GM21515 (cell line): ENCODE results near the gene RAB7A.

Experiments used
- ATAC-seq: cut with Tn5 transposase; IDR thresholded peaks from one replicate; pipeline ENCODE4 v1.9.1; 2021; ENCODE audit not compliant: unreplicated experiment

The RAB7A gene

DNA sequence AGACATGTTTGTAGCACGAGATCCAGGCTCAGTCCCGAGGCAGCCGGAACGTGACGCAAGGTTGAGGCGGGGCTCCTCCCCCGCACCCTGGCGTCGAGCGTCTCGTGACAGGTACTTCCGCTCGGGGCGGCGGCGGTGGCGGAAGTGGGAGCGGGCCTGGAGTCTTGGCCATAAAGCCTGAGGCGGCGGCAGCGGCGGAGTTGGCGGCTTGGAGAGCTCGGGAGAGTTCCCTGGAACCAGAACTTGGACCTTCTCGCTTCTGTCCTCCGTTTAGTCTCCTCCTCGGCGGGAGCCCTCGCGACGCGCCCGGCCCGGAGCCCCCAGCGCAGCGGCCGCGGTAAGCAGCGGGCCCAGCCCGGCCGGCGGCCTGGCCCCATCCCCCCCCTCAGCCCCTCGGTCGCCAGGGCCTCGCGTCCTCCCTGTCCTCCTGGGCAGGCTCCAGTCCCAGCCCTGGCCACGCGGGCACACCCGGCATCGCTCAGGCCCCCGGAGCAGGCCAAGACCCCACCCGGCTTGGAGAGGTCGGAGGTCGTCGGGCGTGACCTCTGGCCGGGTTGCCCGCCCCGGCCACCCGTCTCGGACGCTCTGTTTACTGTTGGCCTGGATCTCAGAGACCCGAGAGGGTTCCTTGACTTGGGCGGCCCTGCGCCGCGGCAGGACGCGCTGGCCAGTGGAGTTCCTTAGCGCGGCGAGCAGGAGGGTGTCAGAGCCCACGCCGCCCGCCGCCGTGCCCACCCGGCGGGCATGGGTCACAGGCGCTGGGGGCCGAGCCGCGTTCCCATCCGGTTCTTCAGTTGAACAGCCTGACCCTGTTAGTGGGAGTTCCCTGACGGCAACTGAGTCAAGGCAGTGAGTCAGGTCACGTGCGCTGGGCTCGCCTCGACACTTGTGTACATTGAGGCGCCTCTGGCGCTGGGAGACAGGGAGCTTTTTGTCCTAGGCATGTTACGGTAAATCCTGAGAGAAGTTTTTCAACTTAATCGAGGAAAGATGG lies at the start of gene RAB7A:
Gene RAB7A (plus strand): TSS at position 161 of the 994 bp plus-strand sequence. CDS start 69,185 bp downstream, outside the sequence.
- ATAC-seq: peak; percentile 90

DNA sequence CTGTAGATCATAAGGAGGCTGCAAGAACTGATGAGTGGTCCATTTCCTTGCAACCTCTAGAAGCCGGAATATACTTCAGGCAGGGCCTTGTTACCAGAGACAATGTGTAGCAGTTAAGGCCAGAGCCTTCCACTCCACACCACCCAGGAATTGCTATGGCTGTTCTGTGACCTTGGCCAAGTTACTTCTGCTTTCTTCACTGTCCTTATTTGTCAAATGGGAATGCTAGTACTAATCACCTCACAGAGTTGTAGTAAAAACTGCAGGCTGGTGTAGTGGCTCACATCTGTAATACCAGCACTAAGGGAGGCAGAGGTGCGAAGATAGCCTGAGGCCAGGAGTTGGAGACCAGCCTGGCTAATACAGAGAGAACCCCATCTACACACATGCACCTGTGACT lies 46.6 kb upstream of the RAB7A start:
- ATAC-seq: no peak

DNA sequence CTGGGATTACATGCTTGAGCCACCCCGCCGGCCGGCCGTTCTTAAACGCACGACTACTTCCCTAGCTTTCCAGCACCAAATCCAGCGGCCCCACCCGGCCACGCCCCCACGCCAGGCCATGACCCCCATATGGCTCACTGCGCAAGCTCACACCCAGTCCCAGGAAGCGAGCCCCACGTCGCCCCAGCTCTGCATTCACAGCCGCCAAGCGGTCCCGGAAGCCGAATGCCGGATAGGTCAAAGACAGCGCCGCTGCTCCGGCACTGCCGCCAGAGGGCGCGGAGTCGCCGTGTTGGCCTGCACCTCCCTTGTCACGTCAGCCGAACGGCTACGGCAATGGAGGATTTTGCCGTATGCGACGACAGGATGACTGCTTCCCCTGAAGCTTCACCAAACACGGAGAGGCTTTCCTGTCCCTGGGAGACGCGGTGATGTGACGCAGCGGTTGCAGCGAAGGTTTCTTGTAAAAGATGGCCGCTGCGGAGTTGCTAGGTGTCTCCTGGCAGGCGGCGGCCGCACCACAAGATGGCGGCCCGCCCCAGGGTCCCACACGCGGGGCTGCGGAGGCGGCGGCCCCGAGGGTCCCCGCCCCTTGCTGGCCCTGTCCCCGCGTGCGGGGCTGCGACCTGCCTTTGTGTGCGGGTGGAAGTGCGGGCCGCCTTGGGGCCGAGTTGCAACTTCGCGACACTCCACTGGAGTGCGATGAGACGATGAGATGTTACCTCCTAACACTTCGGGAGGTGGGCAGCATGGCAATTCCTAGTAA lies 45.2 kb upstream of the RAB7A start:
- ATAC-seq: peak; percentile 96

DNA sequence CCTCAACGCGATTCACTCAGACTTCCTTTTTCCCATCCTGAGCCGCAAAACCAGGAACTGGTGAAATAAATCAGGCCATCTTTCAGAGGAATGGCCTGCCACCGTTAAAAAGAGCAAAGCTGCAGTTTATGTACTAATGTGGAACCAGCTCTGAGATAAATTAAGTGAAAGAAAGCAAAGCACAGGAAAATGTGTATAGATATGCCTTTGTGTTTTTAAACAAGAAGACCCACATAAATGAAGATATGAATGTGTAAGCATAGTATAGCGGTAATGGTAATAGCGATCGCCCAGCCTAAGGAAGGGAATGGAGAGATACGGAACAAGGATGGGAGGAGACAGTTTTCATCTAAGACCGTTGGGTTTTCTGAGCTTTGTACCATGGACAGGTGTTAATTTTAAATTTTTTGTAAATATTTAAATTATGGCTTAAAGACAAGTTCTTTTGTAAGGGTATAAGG lies 44.6 kb upstream of the RAB7A start:
- no peak for ATAC-seq

DNA sequence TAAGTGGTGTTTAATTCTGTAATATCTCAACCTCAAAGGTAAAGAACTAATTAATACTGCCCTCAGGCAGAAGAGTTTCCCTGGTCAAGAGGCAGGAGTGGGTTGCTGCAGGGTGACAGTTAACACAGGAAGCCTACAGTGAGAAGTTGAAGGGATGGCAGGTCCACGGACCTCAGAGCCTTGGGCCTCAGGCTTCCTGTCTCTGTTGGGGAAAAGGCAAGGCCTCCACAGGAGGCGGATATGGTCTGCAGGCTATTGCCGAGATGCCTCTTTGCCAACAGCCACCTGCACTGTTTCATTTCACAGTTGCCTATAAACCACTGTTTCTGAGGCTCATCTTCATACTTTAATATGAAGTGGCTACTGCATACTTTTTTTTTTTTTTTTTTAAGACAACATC lies 42.0 kb upstream of the RAB7A start:
- ATAC-seq: no peak

DNA sequence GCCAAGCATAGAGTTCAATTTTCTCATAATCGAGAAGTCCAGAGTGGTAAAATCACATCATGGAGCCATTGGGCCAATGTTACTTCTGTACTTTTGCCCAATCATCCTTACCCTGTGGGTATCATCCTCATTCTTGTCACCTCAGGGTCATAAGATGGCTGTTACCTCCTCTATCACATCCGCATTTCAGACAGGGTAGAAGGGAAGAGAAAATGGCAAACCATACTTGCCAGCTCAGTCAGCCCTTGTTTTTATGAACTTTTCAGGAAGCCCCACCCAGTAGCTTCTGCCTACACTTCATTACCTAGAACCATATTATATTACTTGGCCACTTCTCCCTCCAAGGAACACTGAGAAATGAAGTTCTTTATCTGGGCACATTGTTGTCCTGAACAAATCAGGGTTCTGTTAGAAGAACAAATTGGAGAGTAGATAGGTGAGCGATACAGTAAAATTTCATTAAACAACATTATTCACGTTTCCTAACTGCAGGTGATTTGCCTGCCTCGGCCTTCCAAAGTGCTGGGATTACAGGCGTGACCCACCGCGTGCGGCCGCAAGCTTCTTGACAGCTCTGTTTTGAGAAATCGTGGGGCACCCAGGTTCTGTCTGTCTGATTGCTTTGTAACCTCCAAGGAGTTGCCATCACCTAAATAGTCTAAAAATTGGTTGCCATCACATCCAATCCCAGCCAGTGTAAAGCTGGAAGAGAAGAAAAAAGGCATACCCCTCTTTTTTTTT lies 40.8 kb upstream of the RAB7A start:
- ATAC-seq: no peak

DNA sequence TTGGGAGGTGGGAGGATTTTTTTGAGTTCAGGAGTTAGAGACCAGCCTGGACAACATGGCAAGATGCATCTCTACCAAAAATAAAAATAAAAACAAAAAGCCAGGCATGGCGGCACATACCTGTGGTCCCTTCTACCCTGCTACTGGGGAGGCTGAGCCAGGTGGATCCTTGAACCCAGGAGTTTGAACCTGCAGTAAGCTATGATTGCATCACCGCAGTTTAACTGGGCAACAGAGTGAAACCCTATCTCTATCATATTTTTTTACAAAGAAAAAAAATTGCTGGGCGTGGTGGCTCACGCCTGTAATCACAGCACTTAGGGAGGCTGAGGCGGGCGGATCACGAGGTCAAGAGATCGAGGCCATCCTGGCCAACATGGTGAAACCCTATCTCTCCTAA lies 39.5 kb upstream of the RAB7A start:
- no peak for ATAC-seq

DNA sequence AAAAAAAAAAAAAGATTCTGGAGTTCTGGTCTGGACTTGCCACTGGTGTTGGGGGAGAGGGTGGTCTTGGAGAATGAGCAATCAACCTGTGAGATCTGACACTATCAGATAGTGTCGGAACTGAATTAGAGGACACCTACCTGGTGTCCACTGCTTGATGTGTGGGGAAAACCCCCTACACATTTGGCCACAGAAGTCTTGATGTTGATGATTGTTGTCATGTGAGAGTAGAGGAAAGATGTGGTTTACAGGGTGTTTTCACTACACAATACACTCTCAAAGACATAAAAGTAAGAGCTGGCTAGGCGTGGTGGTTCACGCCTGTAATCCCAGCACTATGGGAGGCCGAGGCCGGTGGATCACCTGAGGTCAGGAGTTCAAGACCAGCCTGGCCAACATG lies 36.9 kb upstream of the RAB7A start:
- ATAC-seq: no peak

DNA sequence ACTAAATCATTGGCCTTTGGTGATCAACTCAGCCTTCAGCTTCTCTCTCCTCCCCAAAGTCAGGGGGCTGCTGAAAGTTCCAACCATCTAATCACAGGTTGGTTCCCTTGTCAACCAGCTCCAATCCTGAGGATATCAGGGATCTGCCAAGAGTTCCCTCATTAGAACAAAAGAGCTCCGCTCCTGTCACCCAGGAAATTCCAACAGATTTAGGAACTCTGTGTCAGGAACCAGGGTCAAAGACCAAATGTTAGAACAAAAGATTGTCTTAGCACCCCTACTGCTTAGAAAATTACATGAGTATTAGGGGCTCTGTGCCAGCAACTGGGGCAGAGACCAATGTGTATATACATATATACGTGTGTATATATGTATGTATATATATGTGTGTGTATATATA lies 32.3 kb upstream of the RAB7A start:
- ATAC-seq: no peak

DNA sequence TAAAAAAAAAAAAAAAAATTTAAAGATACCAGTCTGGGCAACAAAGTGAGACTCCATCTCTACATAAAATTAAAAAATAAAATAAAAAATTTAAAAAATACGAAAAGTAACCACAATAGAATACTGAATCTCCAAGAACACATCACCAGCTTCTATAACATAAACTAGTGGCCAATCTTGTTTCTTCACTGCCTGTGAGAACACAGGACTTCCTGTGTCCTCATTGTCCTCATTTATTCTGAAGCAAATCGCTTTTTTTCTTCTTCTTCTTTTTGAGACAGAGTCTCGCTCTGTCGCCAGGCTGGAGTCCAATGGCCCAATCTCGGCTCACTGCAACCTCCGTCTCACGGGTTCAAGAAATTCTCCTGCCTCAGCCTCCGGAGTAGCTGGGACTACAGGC lies 28.6 kb upstream of the RAB7A start:
- ATAC-seq: no peak

DNA sequence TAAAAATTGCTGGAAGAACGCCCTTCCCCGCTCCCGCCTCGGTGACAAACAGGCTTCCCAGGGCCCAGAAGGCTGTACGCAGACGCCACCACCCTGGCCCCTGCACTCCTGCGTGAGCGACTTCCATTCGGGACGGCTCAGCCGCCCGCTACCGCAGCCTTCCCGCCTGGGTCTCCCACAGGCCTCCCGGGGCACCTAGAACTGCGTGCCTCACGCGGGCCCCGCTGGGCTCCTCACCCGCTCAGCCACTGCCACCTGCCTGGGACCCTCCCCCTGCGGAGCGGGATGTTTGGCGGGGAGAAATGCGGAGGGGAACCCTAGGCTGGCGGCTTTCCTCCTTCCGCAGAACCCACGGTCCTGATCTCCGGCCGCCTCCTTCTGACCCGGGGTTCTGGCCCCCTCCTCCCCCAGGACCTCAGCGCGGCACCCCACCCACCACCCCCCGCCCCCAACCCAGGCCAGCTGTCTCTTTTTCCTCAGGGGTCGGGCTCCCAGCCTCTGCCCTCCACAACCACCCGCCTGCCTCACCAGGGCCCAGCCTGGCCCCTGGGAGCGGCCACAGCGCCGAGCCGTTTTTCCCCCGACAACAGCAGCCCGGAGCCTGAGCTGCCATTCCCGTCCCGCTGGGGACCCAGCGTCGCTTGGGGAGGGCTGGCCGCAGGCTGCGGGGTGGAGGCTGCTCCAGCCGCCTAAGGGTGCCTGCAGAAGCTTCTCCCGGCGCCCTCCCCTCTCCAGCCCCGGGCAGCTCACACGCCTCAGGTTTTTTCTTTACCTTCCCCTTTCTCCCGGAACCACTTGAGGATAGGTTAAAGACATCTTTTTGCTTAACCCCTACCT lies 27.6 kb upstream of the RAB7A start:
- ATAC-seq: no peak

DNA sequence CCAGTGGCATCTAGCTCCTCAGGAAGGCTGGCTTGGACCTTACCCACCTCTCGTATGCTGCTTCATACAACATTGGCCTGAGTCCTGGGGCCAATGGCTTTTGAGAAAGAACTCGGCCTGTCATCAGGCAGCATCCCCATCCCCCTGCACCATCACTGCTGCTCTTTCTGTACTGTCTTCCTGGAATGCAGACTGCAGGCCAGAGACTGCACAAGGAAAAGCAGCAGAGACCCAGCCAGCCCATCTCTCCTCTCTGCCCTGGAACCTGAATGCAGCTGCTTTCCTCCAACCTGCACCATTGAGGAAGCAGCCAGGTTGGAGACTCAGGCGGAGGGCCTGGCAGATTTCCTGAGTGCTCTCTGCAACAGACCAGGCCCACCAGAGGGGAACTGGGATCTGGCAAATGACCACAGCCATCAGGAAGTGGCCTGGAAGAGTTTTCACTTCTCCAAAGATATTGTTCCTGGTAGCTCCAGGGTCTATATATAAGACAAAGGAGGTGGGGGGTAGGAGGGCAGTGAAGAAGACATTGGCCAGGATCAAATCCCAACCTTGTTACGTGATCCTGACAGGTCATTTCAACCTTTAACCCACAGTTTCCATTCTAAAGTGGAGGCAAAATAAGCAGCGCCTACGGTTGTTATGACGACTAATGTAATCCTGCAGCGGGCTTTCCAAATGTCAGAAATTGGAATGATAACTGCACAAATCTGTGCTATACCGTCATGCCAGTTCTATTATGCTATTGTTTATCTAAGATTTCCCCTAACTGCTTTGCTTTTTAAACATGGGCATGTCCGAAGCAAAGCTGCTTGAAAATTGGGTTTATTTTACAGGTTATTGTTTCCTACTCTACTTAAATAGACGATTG lies 24.4 kb upstream of the RAB7A start:
- ATAC-seq: no peak

DNA sequence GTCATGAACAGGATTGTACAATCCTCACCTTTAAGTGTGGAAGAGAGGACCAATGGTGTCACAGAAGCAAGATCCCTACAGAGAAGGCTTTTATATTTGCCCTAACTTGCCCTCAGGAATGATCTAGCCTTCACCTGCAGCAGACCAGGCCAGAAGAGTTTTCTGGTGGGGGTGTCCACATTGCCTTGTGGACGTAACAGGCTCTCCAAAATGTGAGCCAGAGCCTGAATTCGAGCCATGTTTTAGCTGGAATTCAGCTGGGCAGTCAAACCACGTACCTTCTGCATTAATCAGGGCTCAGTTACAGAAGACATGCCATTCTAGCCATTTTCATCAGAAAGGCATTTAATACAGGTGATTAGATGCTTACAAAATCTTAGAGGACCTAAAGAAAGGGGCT lies 23.6 kb upstream of the RAB7A start:
- ATAC-seq: no peak

DNA sequence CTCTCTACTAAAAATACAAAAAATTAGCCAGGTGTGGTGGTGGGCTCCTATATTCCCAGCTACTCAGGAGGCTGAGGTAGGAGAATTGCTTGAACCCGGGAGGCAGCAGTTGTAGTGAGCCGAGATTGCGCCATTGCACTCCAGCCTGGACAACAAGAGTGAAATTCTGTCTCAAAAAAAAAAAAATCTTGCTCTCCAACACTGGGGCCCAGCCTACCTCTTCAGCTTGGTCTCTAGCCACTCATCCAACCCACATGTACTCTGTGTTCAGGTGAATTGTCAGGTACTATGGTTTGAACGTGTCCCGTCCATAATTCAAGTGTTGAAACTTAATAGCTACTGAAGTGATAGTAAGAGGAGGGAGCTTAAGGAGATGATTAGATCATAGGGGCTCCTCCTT lies 22.4 kb upstream of the RAB7A start:
- no peak for ATAC-seq

DNA sequence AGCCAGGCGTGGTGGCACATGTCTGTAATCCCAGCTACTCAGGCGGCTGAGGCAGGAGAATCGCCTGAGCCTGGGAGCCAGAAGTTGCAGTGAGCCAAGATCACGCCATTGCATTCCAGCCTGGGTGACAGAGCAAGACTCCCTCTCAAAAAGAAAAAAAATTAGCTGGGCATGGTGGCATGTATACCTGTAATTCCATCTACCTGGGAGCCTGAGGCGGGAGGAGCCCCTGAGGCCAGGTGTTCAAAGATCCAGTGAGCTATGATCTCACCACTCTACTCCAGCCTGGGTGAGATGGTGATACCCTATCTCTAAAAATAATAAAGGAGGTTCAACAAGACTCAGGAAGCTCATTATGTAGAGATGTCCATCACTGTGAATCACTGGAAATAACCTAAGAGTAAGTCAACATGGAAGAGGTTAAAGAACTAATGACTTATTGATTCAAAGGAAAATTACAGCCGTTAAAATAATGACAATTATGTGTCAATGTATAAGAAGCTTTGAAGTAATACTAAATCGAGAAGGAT lies 19.8 kb upstream of the RAB7A start:
- no peak for ATAC-seq

DNA sequence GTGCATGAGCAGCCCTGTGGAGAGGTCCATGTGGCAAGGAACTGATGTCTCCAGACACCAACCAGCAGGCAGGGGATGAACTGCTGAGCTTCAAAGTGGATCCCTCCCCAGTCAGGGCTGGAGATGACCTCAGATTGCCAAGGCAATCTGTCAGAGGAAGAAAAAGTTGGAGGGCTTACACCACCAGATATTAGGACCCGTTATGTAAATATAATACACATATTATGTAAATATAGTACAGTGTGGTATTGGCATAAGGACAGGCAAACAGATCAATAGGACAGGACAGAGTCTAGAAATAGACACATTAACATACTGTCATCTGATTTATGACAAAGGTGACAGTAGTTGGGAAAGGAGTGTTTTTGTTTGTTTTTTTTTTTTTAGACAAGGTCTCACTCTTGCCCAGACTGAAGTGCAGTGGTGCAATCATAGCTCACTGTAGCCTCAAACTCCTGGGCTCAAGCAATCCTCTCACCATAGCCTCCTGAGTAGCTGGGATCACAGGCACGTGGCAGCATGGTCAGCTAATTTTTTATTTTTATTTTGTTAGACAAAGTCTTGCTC lies 18.0 kb upstream of the RAB7A start:
- ATAC-seq: no peak

DNA sequence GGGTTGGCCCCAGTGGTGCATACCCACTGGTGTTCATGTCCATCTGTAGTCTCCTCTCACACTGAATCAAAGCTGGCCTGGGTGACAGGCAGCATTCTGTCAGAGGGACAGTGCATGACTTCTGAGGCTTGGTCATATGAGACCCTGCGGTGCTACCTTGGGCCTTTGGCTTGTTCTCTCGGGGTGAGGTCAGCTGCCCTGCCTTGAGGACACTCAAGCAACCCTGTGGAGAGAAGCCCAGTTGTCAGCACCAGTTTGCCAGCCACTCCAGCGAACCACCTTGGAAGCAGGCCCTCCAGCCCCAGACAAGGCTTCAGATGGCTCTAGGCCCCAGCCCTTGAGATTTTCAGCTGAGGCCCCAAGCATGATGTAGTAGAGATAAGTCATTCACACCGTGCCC lies 16.9 kb upstream of the RAB7A start:
- ATAC-seq: no peak

DNA sequence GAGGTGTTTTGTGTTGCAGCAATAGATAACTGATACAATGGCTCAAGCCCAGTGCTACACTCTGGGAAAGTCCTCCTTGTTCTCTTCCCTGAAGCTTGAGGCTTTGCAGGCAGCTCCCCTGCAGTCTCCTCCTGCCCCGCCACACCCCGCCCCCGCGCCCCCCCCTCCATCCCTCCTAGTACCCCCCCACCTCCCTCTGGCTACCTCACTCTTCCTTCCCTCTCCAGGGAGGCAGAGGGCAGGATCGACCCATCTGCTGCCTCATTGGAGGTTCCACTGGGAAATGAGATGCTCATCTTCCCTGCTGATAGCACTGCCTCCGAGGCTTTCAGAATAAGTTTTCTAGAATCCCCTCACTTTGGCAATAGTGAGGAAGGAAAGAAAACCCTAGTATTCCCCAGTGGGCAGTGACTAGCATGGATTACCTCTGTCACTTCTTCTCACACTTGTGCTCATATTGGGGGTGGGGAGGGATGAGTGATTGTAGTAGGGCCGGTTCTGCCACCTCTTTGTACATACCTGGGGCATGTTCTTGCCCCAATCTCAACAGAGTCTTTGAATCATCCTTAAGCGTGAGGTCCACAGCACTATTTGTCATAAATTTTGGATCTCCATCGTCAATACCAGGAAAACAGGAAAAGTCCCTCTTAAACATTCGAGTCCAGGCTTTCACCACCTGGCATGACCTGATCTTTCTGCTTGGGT lies 16.3 kb upstream of the RAB7A start:
- no peak for ATAC-seq
